Keratinocyte (primary cell): Measurements from ENCODE around the gene MYLK4.

Source experiments
- EZH2 ChIP-seq: IDR thresholded peaks from one replicate; pipeline ENCODE4 v1.6.1; 2012; ENCODE audit warnings: inconsistent platforms, mild to moderate bottlenecking, low read length, moderate library complexity
- TF ChIP-seq, protein P1 (sequence below), 3 experiments: IDR thresholded peaks in 1 of 3; conservative IDR thresholded peaks in 1 of 3; optimal IDR thresholded peaks in 1 of 3; 2 replicates in 2 of 3; 3 replicates in 1 of 3; pipeline versions ENCODE3 to v1.5.1; 2011; ENCODE audit warnings: low read length in 3 of 3, mild to moderate bottlenecking in 3 of 3, moderate library complexity in 2 of 3, control low read depth in 1 of 3, inconsistent platforms in 1 of 3; ENCODE audit not compliant: insufficient read depth in 2 of 3; ENCODE audit errors: extremely low read depth in 1 of 3

DNA sequence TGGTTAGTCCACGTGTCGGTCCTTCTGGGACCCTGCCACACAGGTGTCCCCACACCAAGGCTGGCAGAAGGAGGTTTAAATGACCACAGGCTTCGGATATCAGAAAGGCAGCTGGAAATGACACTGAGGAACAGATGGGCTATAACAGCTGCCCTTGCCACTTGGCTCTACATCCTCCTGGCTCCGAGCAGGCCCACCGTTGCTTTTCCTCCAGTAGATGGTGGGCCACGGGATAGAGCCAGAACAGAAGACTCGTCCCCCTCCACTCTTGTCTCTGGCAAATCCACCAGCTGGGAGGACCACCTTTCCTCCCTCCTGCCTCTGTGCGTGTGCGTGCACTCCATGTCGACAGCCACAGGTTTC is 32.1 kb upstream of the MYLK4 start:
- TF ChIP-seq, protein P1, sequence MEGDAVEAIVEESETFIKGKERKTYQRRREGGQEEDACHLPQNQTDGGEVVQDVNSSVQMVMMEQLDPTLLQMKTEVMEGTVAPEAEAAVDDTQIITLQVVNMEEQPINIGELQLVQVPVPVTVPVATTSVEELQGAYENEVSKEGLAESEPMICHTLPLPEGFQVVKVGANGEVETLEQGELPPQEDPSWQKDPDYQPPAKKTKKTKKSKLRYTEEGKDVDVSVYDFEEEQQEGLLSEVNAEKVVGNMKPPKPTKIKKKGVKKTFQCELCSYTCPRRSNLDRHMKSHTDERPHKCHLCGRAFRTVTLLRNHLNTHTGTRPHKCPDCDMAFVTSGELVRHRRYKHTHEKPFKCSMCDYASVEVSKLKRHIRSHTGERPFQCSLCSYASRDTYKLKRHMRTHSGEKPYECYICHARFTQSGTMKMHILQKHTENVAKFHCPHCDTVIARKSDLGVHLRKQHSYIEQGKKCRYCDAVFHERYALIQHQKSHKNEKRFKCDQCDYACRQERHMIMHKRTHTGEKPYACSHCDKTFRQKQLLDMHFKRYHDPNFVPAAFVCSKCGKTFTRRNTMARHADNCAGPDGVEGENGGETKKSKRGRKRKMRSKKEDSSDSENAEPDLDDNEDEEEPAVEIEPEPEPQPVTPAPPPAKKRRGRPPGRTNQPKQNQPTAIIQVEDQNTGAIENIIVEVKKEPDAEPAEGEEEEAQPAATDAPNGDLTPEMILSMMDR (optimal IDR thresholded peaks at IDR 0.05 in 1 of 3, IDR thresholded peaks at IDR 0.05 in 1 of 3, conservative IDR thresholded peaks at IDR 0.05 in 1 of 3; ENCODE audit: extremely low read depth in 1 of 3, insufficient read depth in 2 of 3, low read length in 3 of 3): no peak
- TF ChIP-seq EZH2: no peak
